Measurements from ENCODE around the gene DDX1. TPM values are rescaled to one million over a fixed set of nuclear protein-coding genes. Genes with fewer than 3 reads are reported as not detected.
"Not testable (repeated sequence)": the region's sequence is repeated elsewhere in the genome, so short reads cannot be mapped to it uniquely, and the experiment has no call there.

DDX1 gene
- total RNA-seq, 1 experiment from 2014 or later: 154 TPM

- intact Hi-C loops (cut with micrococcal nuclease; ENCODE audit: unreplicated experiment): no loop called here
- H3K27ac ChIP-seq (ENCODE audit: low read depth, low read length, poor library complexity, severe bottlenecking): no peak overlapping the region
Observed at GRCh38 chr2:15610430-15610952, 18.8 kb downstream of the DDX1 start.

DNA sequence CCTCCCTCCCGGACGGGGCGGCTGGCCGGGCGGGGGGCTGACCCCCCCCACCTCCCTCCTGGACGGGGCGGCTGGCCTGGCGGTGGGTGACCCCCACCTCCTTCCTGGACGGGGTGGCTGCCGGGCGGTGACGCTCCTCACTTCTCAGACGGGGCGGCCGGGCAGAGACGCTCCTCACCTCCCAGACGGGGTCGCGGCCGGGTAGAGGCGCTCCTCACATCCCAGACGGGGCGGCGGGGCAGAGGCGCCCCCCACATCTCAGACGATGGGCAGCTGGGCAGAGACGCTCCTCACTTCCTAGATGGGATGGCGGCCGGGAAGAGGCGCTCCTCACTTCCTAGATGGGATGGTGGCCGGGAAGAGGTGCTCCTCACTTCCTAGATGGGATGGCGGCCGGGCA, 20.4 kb downstream of the DDX1 start:
- DNase-seq (ENCODE audit: low spot score); H3K27me3 ChIP-seq (replicated peaks; ENCODE audit: insufficient read depth, low read depth, low read length, poor library complexity); H3K27ac ChIP-seq (ENCODE audit: low read depth, low read length, poor library complexity, severe bottlenecking); H3K4me3 ChIP-seq (ENCODE audit: low read depth, low read length, poor library complexity, severe bottlenecking); H3K9me3 ChIP-seq (ENCODE audit: low read depth, low read length, poor library complexity, severe bottlenecking); H3K4me1 ChIP-seq (ENCODE audit: insufficient read depth, low read length, poor library complexity, severe bottlenecking); BruUV-seq (replicated peaks); CTCF ChIA-PET; POLR2A ChIA-PET (ENCODE audit: low non-redundant PET); intact Hi-C loops (cut with micrococcal nuclease; ENCODE audit: unreplicated experiment): not testable (repeated sequence)
- H3K36me3 ChIP-seq (ENCODE audit: insufficient read depth, low read length, poor library complexity, severe bottlenecking): peaks cover 50% of the 10 kb centered on the region

More at GRCh38 chr2:15610430-15610952, 18.8 kb downstream of the DDX1 start:
- TF ChIP-seq, protein P1, sequence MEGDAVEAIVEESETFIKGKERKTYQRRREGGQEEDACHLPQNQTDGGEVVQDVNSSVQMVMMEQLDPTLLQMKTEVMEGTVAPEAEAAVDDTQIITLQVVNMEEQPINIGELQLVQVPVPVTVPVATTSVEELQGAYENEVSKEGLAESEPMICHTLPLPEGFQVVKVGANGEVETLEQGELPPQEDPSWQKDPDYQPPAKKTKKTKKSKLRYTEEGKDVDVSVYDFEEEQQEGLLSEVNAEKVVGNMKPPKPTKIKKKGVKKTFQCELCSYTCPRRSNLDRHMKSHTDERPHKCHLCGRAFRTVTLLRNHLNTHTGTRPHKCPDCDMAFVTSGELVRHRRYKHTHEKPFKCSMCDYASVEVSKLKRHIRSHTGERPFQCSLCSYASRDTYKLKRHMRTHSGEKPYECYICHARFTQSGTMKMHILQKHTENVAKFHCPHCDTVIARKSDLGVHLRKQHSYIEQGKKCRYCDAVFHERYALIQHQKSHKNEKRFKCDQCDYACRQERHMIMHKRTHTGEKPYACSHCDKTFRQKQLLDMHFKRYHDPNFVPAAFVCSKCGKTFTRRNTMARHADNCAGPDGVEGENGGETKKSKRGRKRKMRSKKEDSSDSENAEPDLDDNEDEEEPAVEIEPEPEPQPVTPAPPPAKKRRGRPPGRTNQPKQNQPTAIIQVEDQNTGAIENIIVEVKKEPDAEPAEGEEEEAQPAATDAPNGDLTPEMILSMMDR (conservative IDR thresholded peaks at IDR 0.05; ENCODE audit: low read depth, low read length): no peak
- no peak for TF ChIP-seq EZH2 (IDR thresholded peaks at IDR 0.05; ENCODE audit: borderline replicate concordance, low read depth, low read length, poor library complexity, severe bottlenecking)
- no peaks in the 10 kb centered on the region for H3K4me1 ChIP-seq (ENCODE audit: insufficient read depth, low read length, poor library complexity, severe bottlenecking)
- no peaks in the 10 kb centered on the region for H3K27me3 ChIP-seq (replicated peaks; ENCODE audit: insufficient read depth, low read depth, low read length, poor library complexity)
- no peak for DNase-seq (ENCODE audit: low spot score)
- ChIA-PET POLR2A (ENCODE audit: low non-redundant PET) (no interaction called here), CTCF (no interaction called here)
- no peaks in the 10 kb centered on the region for H3K9me3 ChIP-seq (ENCODE audit: low read depth, low read length, poor library complexity, severe bottlenecking)
- peaks cover 59% of the 10 kb centered on the region for H3K36me3 ChIP-seq (ENCODE audit: insufficient read depth, low read length, poor library complexity, severe bottlenecking)
- no peak overlapping the region for H3K4me3 ChIP-seq (ENCODE audit: low read depth, low read length, poor library complexity, severe bottlenecking)
- BruUV-seq (replicated peaks): no TSS peak

DNA sequence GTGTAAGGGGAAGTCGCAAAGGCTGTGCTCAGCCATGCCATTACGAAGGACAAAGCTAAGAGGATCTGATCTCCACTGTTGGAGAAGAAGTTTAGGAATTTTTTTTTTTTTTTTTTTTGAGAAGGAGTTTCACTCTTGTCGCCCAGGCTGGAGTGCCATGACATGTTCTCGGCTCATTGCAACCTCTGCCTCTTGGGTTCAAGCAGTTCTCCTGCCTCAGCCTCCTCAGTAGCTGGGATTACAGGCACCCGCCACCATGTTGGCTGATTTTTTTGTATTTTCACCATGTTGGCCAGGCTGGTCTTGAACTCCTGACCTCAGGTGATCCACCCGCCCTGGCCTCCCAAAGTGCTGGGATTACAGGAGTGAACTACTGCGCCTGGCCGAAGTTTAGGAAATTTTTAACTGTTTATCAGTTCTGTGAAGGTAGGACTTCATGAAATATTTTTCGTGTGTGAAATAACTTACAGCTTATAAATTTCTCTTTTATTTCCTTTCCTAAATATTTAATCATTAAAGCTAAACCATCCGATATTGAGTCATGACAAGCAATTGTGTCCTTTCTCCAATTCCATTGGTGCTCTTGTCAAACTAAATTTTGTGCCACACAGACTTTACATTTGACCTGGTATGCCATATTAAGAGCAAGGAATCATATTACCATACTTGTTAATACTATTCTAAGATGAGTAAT, 22.2 kb downstream of the DDX1 start:
- CTCF ChIA-PET: no interaction called here
- Histone ChIP-seq H3K4me1 (ENCODE audit: insufficient read depth, low read length, poor library complexity, severe bottlenecking) (no peaks in the 10 kb centered on the region), H3K9me3 (ENCODE audit: low read depth, low read length, poor library complexity, severe bottlenecking) (no peaks in the 10 kb centered on the region), H3K27ac (ENCODE audit: low read depth, low read length, poor library complexity, severe bottlenecking) (no peak overlapping the region), H3K27me3 (replicated peaks; ENCODE audit: insufficient read depth, low read depth, low read length, poor library complexity) (no peaks in the 10 kb centered on the region), H3K4me3 (ENCODE audit: low read depth, low read length, poor library complexity, severe bottlenecking) (no peak overlapping the region), H3K36me3 (ENCODE audit: insufficient read depth, low read length, poor library complexity, severe bottlenecking) (peaks cover 46% of the 10 kb centered on the region)
- POLR2A ChIA-PET (ENCODE audit: low non-redundant PET): no interaction called here
- DNase-seq (ENCODE audit: low spot score): no peak
- intact Hi-C loops (cut with micrococcal nuclease; ENCODE audit: unreplicated experiment): no loop called here
- TF ChIP-seq EZH2 (IDR thresholded peaks at IDR 0.05; ENCODE audit: borderline replicate concordance, low read depth, low read length, poor library complexity, severe bottlenecking): no peak
- TF ChIP-seq, protein P1 (conservative IDR thresholded peaks at IDR 0.05; ENCODE audit: low read depth, low read length): no peak
- no TSS peak for BruUV-seq (replicated peaks)
